HepG2 (cell line): ENCODE results near the gene ABCB6. TPM values are rescaled to one million over a fixed set of nuclear protein-coding genes. Genes with fewer than 3 reads are reported as not detected.

Experiments
- ELF4 ChIP-seq: sonication (generic); formaldehyde crosslinking; IDR thresholded peaks from 2 replicates; pipeline ENCODE4 v1.5.0; 2020; ENCODE audit warnings: missing genetic modification reagents, mild to moderate bottlenecking, moderate library complexity, borderline replicate concordance
- HOXA9 ChIP-seq: sonication (generic); formaldehyde crosslinking; IDR thresholded peaks from 2 replicates; pipeline ENCODE4 v1.8.1; 2022; ENCODE audit warnings: missing genetic modification reagents, mild to moderate bottlenecking, moderate library complexity, borderline replicate concordance
- IKZF1 ChIP-seq: fragments of 450-650 bp; IDR thresholded peaks from 2 replicates; pipeline ENCODE4 v1.7.1; 2016
- KMT2A ChIP-seq: sonication (generic); formaldehyde crosslinking; IDR thresholded peaks from 2 replicates; pipeline ENCODE4 v1.4.0; 2020; ENCODE audit warnings: missing genetic modification reagents
- NCOR1 ChIP-seq: fragments of 200-600 bp; sonication (generic); IDR thresholded peaks from 2 replicates; pipeline ENCODE4 v1.7.0; 2017; ENCODE audit warnings: antibody characterized with exemption, low read length, borderline replicate concordance
- NR2F1 ChIP-seq, 2 experiments: fragments of 450-650 bp in 1 of 2; formaldehyde crosslinking in 1 of 2; IDR thresholded peaks; 2 replicates each; pipeline versions ENCODE4 v1.5.0 to v1.6.1; 2016 to 2020; ENCODE audit warnings: mild to moderate bottlenecking in 1 of 2, missing compliant biosample characterization in 1 of 2, missing genetic modification reagents in 1 of 2, moderate library complexity in 1 of 2
- RNF2 ChIP-seq: fragments of 450-650 bp; conservative IDR thresholded peaks from 2 replicates; pipeline ENCODE4 v1.6.1; 2016; ENCODE audit warnings: low read depth
- SMAD1 ChIP-seq: sonication (generic); formaldehyde crosslinking; IDR thresholded peaks from 2 replicates; pipeline ENCODE4 v1.4.0; 2020; ENCODE audit warnings: missing genetic modification reagents, low read depth, mild to moderate bottlenecking, borderline replicate concordance
- STAT6 ChIP-seq: sonication (generic); formaldehyde crosslinking; IDR thresholded peaks from 2 replicates; pipeline ENCODE4 v1.4.0; 2020; ENCODE audit warnings: missing genetic modification reagents, mild to moderate bottlenecking, borderline replicate concordance
- THAP7 ChIP-seq: sonication (generic); formaldehyde crosslinking; IDR thresholded peaks from 2 replicates; pipeline ENCODE4 v1.8.1; 2023; ENCODE audit warnings: mild to moderate bottlenecking, missing genetic modification reagents
- U2AF1 ChIP-seq: fragments of 200-400 bp; formaldehyde crosslinking; optimal IDR thresholded peaks from 2 replicates; pipeline ENCODE3; 2017; ENCODE audit warnings: mild to moderate bottlenecking, low read depth, low read length
- ZBTB34 ChIP-seq: sonication (generic); formaldehyde crosslinking; IDR thresholded peaks from 2 replicates; pipeline ENCODE4 v1.8.0; 2022; ENCODE audit warnings: mild to moderate bottlenecking, missing genetic modification reagents
- ZC3H13 ChIP-seq: sonication (generic); formaldehyde crosslinking; IDR thresholded peaks from 2 replicates; pipeline ENCODE4 v1.8.1; 2023; ENCODE audit warnings: mild to moderate bottlenecking, missing genetic modification reagents, moderate library complexity
- ZFP37 ChIP-seq: sonication (generic); formaldehyde crosslinking; IDR thresholded peaks from 2 replicates; pipeline ENCODE4 v1.4.0; 2020; ENCODE audit warnings: missing genetic modification reagents, borderline replicate concordance
- ZNF138 ChIP-seq: sonication (generic); formaldehyde crosslinking; IDR thresholded peaks from 2 replicates; pipeline ENCODE4 v1.5.0; 2020; ENCODE audit warnings: mild to moderate bottlenecking, low read depth, missing genetic modification reagents
- ZNF143 ChIP-seq: sonication (generic); formaldehyde crosslinking; IDR thresholded peaks from 2 replicates; pipeline ENCODE4 v1.4.0; 2020; ENCODE audit warnings: missing genetic modification reagents
- ZNF160 ChIP-seq: sonication (generic); formaldehyde crosslinking; IDR thresholded peaks from 2 replicates; pipeline ENCODE4 v1.8.0; 2022; ENCODE audit warnings: mild to moderate bottlenecking, inconsistent platforms, missing genetic modification reagents
- ZNF256 ChIP-seq: sonication (generic); formaldehyde crosslinking; conservative IDR thresholded peaks from 2 replicates; pipeline ENCODE4 v1.4.0; 2020; ENCODE audit warnings: missing genetic modification reagents
- ZNF354B ChIP-seq: sonication (generic); formaldehyde crosslinking; IDR thresholded peaks from 2 replicates; pipeline ENCODE4 v1.8.0; 2022; ENCODE audit warnings: mild to moderate bottlenecking, missing genetic modification reagents
- ZNF629 ChIP-seq: sonication (generic); formaldehyde crosslinking; conservative IDR thresholded peaks from 2 replicates; pipeline ENCODE4 v1.5.0; 2020; ENCODE audit warnings: missing genetic modification reagents
- ZNF652 ChIP-seq: IDR thresholded peaks from 2 replicates; pipeline ENCODE4 v1.6.1; 2016; ENCODE audit warnings: low read depth, borderline replicate concordance
- ZNF784 ChIP-seq: sonication (generic); formaldehyde crosslinking; IDR thresholded peaks from 2 replicates; pipeline ENCODE4 v1.5.1; 2020; ENCODE audit warnings: missing genetic modification reagents, mild to moderate bottlenecking, borderline replicate concordance
- ZSCAN22 ChIP-seq: sonication (generic); formaldehyde crosslinking; IDR thresholded peaks from 2 replicates; pipeline ENCODE4 v1.4.0; 2020; ENCODE audit warnings: mild to moderate bottlenecking, missing genetic modification reagents
- ZSCAN29 ChIP-seq: sonication (generic); formaldehyde crosslinking; conservative IDR thresholded peaks from 2 replicates; pipeline ENCODE4 v1.4.0; 2020; ENCODE audit warnings: mild to moderate bottlenecking, missing genetic modification reagents
- polyA plus RNA-seq, 8 experiments: library from polyadenylated mRNA; depleted of rRNA in 3 of 8; stranded (reverse) in 7 of 8; unstranded in 1 of 8; fragments of >200 nt; fragmentation: Illumina TruSeq in 4 of 8; extraction: Trizol in 4 of 8; gene quantifications; 2 replicates each; pipeline versions ENCODE4 v1.2.1 to v1.2.3, GENCODE V29; 2011 to 2016; ENCODE audit warnings: low read depth in 4 of 8, missing spikeins in 1 of 8, mixed read lengths in 1 of 8; ENCODE audit not compliant: insufficient read depth in 1 of 8
- total RNA-seq, 5 experiments: library from RNA; depleted of rRNA; stranded (reverse); fragments of >200 nt; fragmentation: Illumina TruSeq; extraction: Trizol; gene quantifications; 2 replicates each; pipeline ENCODE4 v1.2.3, GENCODE V29; 2016; ENCODE audit warnings: low read depth in 1 of 5

Gene ABCB6
- total and polyA plus RNA-seq, 2 of the 13 experiments (the other 11 are each of a cell fraction or from before 2014, with no cell fraction given) = 91.1 to 137 TPM

- no peak for TF ChIP-seq ZSCAN22
- no peak; the same call in 1 of the 2 replicates for TF ChIP-seq ZNF652
- no peak for TF ChIP-seq IKZF1
- peak; percentile 95; the same call in 1 of the 2 replicates for TF ChIP-seq ZFP37 (CRISPR knock-in tag)
- peak; percentile 79; the same call in 1 of the 2 replicates for TF ChIP-seq ZNF138 (CRISPR knock-in tag)
- 0 out of 2 replicates have a peak, but pooled peaks have one; percentile 64 for TF ChIP-seq ZSCAN29
- TF ChIP-seq STAT6 = no peak; the same call in 1 of the 2 replicates
- peak; percentile 95 for TF ChIP-seq SMAD1 (CRISPR knock-in tag)
- peak; percentile 89 for TF ChIP-seq THAP7 (CRISPR knock-in tag)
- TF ChIP-seq ZNF629 (CRISPR knock-in tag) = no peak
- peak; percentile 97 for TF ChIP-seq ZNF160
- peak; percentile 91 for TF ChIP-seq ZBTB34 (CRISPR knock-in tag)
- 0 out of 4 replicates have a peak, but pooled peaks of 1 of the 2 experiments have one; percentile 15 for TF ChIP-seq NR2F1 (CRISPR knock-in tag; IDR thresholded peaks at IDR 0.05)
- TF ChIP-seq HOXA9 (CRISPR knock-in tag) = peak; percentile 76; the same call in 1 of the 2 replicates
- peak; percentile 51; the same call in 1 of the 2 replicates for TF ChIP-seq ZNF256 (CRISPR knock-in tag)
- peak; percentile 97; the same call in 1 of the 2 replicates for TF ChIP-seq ZNF354B (CRISPR knock-in tag)
- TF ChIP-seq RNF2 = peak; percentile 59; the same call in 1 of the 2 replicates
- no peak for TF ChIP-seq U2AF1
- no peak; the same call in 1 of the 2 replicates for TF ChIP-seq NCOR1
- no peak; the same call in 1 of the 2 replicates for TF ChIP-seq ZC3H13 (CRISPR knock-in tag)
- peak; percentile 74; the same call in 1 of the 2 replicates for TF ChIP-seq KMT2A
- peak; percentile 87; the same call in 1 of the 2 replicates for TF ChIP-seq ZNF784
- peak; percentile 90; the same call in 1 of the 2 replicates for TF ChIP-seq ELF4 (CRISPR knock-in tag)
- TF ChIP-seq ZNF143 (CRISPR knock-in tag) = peak; percentile 66; the same call in 1 of the 2 replicates
Observed at GRCh38 chr2:219160186-219161017, 58.4 kb downstream of the ABCB6 start, which contains the start of gene NHEJ1 (continued).
